ENCODE measurements around the gene CDH13. TPM values are rescaled to one million over a fixed set of nuclear protein-coding genes. Genes with fewer than 3 reads are reported as not detected.

CDH13 gene
- total and polyA plus RNA-seq, 2 experiments from 2014 or later, result 1.2 to 1.5 TPM

GRCh38 chr16:82598771-82599170, 28.0 kb upstream of the CDH13 start:
- Histone ChIP-seq H3K4me3 (no peak overlapping the region), H3K27me3 (no peaks in the 10 kb centered on the region)

GRCh38 chr16:82601989-82602640, 24.7 kb upstream of the CDH13 start:
- no peak overlapping the region for H3K4me3 ChIP-seq
- H4K20me1 ChIP-seq (ENCODE audit: insufficient read depth, poor library complexity, severe bottlenecking), result no peaks in the 10 kb centered on the region
- no peak for DNase-seq (ENCODE audit: low spot score)
- H2AFZ ChIP-seq, result no peak overlapping the region
- no peak overlapping the region for H3K4me2 ChIP-seq
- no peaks in the 10 kb centered on the region for H3K27me3 ChIP-seq
- whole genome bisulfite sequencing (ENCODE audit: low lambda C conversion rate, missing lambda C conversion rate), result 77% methylated on average over 7 of the region's 7 CpGs
- H3K4me1 ChIP-seq (ENCODE audit: insufficient read depth), result peaks cover 17% of the 10 kb centered on the region
- H3K9me3 ChIP-seq (ENCODE audit: low read depth), result no peaks in the 10 kb centered on the region
- H3K79me2 ChIP-seq, result no peaks in the 10 kb centered on the region
- H3K27ac ChIP-seq, result no peak overlapping the region
- no peaks in the 10 kb centered on the region for H3K9me2 ChIP-seq (replicated peaks; ENCODE audit: insufficient read depth)
- TF ChIP-seq CTCF (IDR thresholded peaks at IDR 0.05; ENCODE audit: poor library complexity) (no peak), EZH2phosphoT487 (IDR thresholded peaks at IDR 0.05; ENCODE audit: low read depth, severe bottlenecking, unreplicated experiment) (no peak), EZH2 (IDR thresholded peaks at IDR 0.05; ENCODE audit: borderline replicate concordance) (no peak)
- no peaks in the 10 kb centered on the region for H3K36me3 ChIP-seq (replicated peaks; ENCODE audit: insufficient read depth, low read depth)

More at GRCh38 chr16:82598771-82599170, 28.0 kb upstream of the CDH13 start:
- TF ChIP-seq CTCF (IDR thresholded peaks at IDR 0.05; ENCODE audit: poor library complexity), result no peak
- TF ChIP-seq EZH2 (IDR thresholded peaks at IDR 0.05; ENCODE audit: borderline replicate concordance), result no peak
- no peak for TF ChIP-seq EZH2phosphoT487 (IDR thresholded peaks at IDR 0.05; ENCODE audit: low read depth, severe bottlenecking, unreplicated experiment)
- H4K20me1 ChIP-seq (ENCODE audit: insufficient read depth, poor library complexity, severe bottlenecking), result no peaks in the 10 kb centered on the region
- no peaks in the 10 kb centered on the region for H3K9me3 ChIP-seq (ENCODE audit: low read depth)
- no peaks in the 10 kb centered on the region for H3K36me3 ChIP-seq (replicated peaks; ENCODE audit: insufficient read depth, low read depth)
- no peaks in the 10 kb centered on the region for H3K9me2 ChIP-seq (replicated peaks; ENCODE audit: insufficient read depth)
- no peak for DNase-seq (ENCODE audit: low spot score)
- no peak overlapping the region for H3K4me2 ChIP-seq
- WGBS (ENCODE audit: low lambda C conversion rate, missing lambda C conversion rate), result 57% methylated on average over 2 of the region's 2 CpGs
- H3K27ac ChIP-seq, result no peak overlapping the region
- no peak overlapping the region for H2AFZ ChIP-seq
- no peaks in the 10 kb centered on the region for H3K4me1 ChIP-seq (ENCODE audit: insufficient read depth)
- no peaks in the 10 kb centered on the region for H3K79me2 ChIP-seq

GRCh38 chr16:82603784-82604411, 22.9 kb upstream of the CDH13 start:
- no peaks in the 10 kb centered on the region for H4K20me1 ChIP-seq (ENCODE audit: insufficient read depth, poor library complexity, severe bottlenecking)
- TF ChIP-seq CTCF (IDR thresholded peaks at IDR 0.05; ENCODE audit: poor library complexity) (peak; percentile 72), EZH2phosphoT487 (IDR thresholded peaks at IDR 0.05; ENCODE audit: low read depth, severe bottlenecking, unreplicated experiment) (no peak)
- WGBS (ENCODE audit: low lambda C conversion rate, missing lambda C conversion rate), result 29% methylated on average over 5 of the region's 5 CpGs
- no peak overlapping the region for H3K4me2 ChIP-seq
- H3K9me2 ChIP-seq (replicated peaks; ENCODE audit: insufficient read depth), result no peaks in the 10 kb centered on the region
- DNase-seq (ENCODE audit: low spot score), result peak; percentile 73
- no peaks in the 10 kb centered on the region for H3K9me3 ChIP-seq (ENCODE audit: low read depth)
- H3K79me2 ChIP-seq, result no peaks in the 10 kb centered on the region
- no peak overlapping the region for H3K4me3 ChIP-seq
- H2AFZ ChIP-seq, result no peak overlapping the region
- peaks cover 17% of the 10 kb centered on the region for H3K4me1 ChIP-seq (ENCODE audit: insufficient read depth)
- no peak overlapping the region for H3K27ac ChIP-seq
- H3K36me3 ChIP-seq (replicated peaks; ENCODE audit: insufficient read depth, low read depth), result no peaks in the 10 kb centered on the region
- no peaks in the 10 kb centered on the region for H3K27me3 ChIP-seq

Measured in hepatocyte (in vitro differentiated cells).